HG02885 (cell line): ENCODE measurements around the gene PIGS.
A peak's percentile ranks its signal among the peaks of the same experiment; 100 is the strongest.

ENCODE experiments used
- ATAC-seq: cut with Tn5 transposase; IDR thresholded peaks from one replicate; pipeline ENCODE4 v1.9.1; 2021; ENCODE audit warnings: mild to moderate bottlenecking; ENCODE audit not compliant: unreplicated experiment, poor library complexity

PIGS gene

DNA sequence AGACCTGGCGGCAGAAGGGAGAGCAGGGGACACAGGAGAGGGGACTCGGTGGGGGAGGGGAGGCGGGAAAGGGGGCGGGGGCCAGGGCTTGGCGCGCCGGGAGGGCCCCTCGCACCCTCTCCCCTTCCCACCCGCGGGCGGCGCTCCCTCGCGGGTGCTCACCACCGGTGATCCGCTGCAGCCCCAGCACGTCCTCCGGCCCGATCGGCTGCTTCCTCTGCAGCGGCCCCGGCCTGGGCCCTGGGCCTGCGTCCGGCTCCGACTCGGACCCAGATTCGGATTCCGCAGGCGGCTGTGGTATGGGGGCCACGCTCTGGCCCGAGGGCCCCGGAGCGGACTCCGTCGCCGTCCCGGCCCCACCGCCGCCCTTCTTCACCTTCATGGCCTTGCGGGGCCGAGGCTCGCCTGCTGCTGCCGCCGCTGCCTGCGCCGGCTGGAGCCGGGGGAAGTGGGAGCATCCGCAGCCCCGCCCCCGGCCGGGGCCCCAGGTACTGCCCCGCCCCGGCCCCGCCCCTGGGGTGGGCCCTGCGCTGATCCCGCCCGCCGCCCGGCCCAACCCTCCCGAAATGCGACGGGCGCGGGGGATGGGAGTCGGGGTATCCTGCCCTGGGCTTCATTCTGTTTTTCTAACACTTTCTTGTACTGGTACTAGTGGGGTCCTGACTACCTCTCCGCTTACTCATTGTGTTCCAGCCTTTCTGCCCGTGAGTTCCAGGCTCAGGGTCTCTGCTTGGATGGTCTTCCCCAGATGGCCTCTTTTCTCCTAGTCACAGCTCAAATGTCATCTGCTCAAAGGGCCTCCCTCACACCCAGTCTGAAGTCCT lies 18.9 kb downstream of the PIGS start, which contains the start of gene UNC119:
Gene UNC119, minus strand, starts transcription at position 449 of the 824 bp plus-strand sequence. Its CDS starts 67 bp downstream, at position 382.
- peak; percentile 79 for ATAC-seq

DNA sequence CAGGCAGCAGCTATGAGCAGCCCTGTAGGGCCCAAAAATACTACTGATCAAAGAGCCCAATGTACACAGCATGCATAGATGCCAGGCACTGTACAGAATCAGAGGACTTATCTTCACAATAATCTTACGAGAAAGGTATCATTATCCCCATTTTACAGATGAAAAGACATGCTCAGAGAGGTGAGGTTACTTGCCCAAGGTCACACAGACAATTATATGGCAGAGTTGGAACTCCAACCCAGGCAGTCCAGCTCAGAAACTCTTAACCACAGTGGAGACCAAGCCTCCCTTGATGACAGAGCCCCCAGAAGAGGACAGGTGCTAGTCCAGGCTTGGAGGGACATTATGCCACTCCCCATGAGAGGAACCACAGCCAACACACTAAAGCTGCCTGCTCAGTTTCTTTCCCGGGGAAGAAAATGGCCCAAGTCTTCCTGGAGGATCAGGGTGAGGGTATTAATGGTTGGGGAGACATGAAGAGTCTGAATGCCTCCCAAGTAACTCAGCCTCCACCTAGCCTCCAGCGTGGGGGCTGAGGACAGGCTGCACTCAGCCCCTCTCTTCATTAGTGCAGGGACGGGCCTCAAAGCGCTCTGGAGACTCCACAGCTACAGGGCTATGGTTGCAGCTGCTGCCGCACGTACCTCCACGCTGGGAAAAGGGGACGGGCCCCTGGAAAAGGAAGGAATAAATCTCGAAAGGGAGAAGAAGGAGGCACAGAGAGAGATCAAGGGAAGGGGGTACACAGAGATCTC lies 19.7 kb downstream of the PIGS start:
- no peak for ATAC-seq

DNA sequence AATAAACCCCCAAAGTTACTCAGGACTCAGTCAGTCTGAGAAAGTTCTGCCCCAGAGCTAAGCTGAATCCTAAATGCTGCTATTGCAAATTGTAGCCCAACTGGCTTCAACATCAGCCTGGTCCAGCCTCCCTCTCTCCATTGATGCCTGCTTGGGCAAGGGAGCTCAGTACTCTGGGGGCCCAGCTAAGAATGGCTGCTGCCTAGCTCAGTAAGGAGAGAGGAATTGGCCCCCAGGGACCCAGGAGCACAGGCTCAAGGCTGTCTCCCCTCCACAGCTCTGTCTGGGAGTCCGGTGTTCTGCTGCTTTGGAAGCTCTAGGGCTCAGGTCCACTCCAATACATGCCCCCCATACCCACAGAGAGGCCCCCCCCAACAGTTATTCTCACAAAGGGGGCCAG lies 20.5 kb downstream of the PIGS start:
- ATAC-seq = no peak

DNA sequence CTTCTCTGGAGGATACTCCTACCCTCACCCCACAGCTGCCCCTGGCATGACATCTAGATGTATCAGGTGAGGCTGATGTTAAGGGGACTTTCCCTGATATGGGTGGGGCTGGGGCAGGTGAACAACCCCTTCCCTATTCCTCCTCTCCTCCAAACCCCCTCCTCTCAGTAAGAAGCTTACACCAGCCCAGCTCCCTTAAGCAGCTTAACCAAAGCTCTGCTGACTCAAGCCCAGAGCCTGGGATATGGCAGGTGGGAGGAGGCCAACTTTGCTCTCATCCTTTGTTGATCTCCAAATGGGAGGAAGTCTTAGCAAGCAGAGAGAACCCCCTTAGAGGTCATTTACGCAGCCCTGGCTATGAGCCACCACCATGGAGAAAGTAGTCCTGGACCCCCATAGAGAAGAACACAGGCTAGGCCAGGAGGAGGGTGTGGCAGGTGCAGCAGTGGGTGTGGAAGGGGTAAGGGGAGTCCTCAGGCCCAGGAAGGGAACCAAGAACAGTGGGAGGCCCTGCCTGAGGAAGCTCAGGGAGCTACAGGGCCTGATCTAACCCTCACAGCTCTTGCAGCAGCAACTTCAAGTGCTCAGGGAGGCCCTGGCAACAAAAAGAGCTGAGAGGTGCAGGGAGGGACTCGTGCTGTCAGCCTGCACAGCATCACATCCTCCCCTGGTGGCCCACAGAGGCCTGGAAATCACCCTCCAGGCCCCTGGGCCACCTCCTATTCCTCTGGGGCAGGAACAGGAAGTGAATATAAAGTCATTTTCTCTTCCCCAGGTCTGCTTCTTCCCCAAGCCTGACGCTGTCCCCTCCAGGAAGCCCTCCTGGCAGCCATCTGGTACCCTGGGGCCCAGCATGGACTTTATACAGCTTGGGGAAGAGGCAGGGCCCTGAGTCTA lies 21.8 kb downstream of the PIGS start:
- ATAC-seq = no peak

DNA sequence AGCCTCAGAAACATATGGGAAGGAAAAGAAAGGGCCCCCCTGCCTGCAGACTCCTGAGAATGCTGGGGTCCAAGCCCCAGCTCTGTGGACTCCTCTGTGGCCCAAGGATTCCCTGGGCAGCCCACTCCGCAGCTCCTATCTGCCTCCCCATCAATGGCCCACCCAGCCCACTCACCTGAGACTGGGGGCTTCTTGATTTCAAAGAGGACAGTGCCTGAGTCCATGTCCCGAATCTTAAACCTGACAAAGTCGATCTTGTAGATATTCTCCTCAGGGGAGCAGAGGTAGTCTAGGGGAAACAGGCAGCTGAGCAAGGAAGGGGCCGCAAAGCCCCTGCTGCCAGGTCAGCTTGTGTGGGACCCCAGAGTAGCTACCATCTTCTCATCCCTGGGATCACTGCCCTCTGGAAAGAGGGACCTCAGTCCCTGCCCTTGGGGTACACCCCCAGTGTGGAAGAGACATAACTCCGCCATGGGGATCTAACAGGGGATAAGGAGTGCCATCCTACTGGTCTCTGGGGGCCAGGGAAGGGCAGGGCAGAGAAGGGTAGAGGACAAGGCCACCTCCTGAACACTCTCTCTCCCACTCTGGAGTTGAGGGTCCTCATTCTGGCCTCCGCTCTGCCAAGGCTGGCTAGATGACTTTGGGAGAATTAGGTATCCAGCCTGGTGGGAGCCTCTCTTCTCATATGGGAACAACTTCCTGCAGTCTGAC lies 22.8 kb downstream of the PIGS start:
- ATAC-seq = no peak

DNA sequence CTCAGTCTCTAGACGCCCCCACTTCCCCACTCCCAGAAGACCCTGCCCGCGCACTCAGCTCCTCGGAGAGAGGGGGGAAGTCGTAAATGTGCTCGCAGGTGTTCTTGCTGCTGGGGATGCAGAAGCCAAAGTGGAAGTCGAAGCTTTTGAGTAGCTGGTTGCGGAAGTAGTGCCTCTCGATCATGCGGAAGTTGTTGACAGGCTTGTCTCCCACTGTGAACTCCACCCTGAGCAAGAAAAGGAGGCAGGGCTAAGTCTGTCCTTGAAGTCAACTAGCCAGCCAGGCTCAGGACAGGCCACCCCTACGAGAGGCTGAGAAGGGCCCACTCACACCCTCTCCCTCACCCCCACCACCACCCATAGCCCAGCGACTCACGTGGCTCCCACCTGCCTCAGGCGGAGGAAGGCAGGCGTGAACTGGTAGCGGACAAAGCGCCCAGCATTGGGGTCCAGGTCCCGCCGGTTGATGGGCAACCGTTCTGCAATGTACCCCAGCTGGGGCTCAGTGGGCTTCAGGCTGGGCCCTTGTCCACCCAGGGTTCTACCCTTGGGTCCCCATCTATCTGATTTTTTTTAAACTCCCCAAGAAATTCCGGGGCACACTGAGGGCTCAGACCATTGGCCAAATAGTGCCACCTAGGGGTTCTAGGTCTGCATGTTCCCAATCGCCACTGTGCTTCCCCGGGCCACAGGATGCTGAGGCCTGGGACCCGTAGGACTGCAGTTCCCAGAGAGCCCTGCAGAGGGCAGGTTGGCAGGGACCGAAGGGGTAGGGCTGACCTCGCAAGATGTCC lies 23.5 kb downstream of the PIGS start:
- ATAC-seq = peak; percentile 38

DNA sequence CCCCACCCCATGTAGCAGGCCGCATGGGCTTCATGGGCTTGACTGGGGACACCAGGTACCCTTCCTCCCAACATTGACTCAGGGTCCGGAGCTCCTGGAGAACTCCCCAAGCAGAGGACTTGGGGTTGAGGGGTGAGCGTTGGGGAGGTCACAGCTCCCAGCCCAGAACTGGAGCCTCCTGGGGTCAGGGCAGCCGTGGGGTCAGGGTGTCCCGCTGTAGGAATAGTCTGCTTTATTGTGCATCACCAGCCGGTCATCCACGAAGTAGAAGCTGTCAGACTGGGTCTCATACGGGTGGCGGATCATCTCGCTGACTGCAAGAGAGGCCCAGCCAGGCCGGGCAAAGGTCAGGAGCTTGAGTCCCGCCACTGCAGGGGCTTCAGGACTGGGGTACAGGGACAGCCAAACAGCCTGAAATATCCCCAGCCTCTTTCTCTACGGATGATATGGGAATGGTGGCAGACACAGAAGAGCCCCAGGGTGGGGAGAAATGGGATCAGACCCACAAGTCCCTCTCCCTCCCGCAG lies 24.2 kb downstream of the PIGS start:
- no peak for ATAC-seq

DNA sequence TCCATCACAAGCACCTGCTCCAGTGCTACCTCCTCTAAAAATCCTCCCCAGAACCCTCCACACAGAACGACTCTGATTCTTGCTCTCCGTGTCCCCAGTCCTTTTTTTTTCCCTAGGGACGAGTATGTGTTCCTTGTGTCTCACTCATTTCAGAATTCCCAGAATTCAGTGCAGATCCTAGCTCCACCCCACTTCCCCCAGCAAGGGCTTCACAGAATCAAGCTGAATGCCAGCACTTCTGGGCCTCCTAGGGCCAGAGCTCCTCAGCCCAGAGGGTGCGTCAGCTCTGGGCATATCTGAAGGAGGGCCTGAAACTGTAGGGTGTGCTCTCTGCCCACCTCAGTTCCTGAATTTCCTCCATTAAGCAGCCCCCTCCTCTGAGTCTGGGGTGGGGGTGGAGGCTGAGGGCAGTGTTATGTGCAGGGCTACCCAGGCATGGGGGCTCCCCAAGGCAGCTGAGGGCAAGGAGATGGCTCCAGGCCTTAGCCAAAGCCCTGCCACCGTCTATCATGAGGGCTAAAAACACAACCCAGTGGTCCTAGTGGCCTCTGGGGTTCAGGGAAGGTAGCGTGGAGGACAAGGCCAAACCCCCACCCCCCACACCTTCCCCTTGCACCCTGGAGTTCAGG lies 25.4 kb downstream of the PIGS start:
- ATAC-seq = no peak

DNA sequence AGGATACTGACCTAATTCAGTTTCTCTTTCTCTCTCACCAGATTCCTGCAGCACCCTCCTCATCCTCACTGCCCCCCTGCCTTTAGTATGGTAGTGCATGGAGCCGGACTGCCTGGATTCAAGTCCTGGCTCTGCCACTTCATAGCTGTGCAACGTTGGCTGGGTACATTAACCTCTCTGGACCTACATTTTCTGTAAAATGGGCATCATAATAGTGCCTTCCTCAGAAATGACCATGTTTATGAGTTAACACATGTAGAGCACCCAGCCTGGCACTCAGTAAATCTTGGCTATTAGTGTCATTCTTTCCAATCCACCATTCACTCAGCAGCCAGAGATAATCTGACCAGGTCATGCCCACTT lies 26.2 kb downstream of the PIGS start:
- no peak for ATAC-seq

DNA sequence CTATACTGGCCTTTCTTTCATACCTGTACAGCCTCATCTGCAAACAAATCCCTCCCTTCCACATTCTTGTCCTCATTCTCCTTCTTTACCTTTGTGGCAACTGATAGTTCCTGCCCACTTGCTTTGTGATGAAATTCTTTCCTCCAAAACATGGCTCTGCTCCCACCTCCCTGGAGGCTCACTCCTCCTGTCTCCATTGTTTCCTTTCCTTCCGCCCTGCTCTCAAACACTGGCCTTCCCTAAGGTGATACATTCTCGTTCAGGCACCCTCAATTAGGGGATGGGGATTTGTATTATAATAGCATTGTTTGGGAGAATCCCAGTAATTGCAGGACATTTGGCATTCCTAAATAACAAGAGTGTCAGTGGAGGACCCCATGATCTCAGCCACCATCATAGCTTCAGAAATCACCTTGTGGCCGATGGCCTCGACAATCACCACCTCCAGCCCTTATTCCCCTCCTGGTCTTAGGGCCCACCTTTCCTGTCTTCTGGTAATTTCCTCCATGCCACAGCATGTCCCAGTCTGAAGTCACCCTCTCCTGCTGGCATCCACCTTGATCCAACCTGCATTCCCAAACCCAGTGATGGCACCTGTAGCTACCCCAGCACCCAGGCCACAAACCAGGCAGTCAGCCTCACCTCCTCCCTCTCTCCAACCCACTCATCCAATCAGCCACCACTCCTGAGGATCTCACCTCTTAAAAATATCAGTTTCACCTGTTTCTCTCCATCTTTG lies 26.8 kb downstream of the PIGS start:
- no peak for ATAC-seq

DNA sequence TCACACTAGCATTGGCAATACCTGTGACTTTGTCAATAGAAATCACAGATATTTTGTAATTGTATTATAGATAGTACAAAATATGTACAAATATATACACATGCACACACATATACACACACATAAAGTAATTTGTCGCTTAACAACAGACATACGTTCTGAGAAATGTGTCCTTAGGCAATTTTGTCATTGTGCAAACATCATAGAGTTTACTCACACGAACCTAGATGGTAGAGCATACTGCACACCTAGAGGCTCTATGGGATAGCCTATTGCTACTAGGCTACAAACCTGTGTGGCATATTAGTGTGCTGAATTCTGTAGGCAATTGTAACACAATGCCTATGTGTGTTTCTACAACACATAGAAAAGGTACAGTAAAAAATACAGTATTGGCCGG lies 29.9 kb downstream of the PIGS start:
- no peak for ATAC-seq

DNA sequence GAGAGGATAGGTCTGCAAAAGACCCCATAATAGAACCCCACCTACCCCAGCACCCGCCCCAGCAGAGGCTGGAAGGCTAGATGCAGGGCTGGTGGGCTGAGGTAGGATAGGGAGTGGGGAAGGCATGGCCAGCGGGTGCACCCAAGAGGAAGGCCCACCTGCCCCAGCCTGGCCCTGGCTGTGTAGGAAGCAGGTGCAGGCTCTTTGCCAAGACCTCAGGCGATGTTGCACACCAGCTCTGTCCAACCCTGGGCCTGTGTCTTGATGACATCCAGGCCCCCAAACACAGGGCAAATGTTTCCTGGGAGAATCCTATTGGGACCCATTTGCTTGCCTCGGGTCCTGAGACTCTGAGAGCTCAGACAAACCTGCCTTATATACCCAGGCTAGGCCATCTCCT lies 31.1 kb downstream of the PIGS start:
- ATAC-seq = no peak

DNA sequence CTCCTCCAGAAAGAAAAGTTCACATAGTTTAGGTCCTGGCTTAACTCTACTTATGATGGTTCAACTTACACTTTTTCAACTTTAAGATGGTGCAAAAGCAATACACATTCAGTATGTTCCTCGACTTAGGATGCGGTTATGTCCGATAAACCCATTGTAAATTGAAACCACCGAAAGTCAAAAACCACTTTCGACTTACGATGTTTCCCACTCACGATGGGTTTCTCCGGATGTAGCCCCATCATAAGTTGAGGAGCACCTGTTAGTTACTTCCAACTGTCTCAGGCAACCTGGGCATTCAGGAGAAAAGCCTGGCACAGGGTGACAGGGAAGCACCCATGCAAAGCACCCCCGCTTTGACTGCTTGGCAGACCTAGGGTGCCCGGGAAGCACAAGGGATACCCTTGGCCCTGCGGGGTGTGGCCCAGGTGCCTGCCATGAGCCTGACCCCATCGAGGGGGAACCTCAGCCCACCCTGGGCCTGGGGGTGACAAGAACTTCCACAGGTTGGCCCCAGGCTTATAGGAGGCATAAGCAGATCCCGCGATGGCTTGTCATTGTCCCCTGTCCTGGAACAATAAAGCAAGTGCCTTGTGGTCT lies 32.9 kb downstream of the PIGS start:
- no peak for ATAC-seq

DNA sequence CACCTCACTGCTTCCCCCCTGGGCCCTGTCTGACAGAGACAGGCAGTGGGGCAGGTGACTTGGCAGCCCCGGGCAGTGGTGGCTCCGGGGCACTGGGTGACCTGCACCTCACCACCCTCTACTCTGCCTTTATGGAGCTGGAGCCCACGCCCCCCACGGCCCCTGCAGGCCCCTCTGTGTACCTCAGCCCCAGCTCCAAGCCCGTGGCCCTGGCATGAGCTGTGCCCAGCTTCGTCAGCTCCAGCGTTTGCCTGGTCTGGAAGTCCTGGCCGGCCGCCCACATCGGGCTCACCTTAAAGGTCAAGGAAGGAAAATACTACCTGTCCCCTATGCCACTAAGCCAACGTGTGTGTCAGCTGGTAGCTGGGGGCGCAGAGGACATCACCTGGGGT lies 34.1 kb downstream of the PIGS start:
- no peak for ATAC-seq

DNA sequence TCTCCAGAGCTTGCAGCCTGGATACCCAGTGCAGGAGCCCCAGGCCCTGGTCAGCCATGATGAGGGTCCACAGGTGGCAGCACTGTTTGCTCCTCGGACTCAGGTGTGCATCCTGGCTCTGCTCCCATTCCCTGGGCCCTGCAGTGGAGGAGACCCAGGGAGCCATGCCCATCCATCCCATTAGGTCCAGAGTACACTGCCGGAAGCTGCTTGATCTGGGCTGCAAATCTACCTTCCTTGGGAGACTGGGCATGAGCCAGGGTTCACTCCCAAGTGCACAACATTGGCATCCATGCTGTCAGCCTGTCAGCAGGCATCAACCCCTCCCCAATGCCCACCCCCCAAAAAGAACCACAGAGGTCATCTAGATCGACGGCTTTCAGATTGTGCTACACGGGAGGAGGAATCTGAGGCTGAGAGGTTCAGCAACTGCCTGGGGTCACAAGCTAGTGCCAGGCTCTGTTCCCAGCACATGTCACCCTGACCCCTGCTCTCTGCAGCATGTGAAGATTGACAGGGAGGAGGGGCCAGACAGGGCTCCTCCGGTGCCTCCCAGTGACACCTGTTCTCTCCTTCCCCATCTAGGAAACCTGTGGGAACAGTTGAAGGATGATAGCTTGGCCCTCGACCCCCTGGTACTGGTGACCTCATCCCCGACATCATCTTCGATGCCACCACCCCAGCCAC lies 34.6 kb downstream of the PIGS start:
- ATAC-seq = no peak

DNA sequence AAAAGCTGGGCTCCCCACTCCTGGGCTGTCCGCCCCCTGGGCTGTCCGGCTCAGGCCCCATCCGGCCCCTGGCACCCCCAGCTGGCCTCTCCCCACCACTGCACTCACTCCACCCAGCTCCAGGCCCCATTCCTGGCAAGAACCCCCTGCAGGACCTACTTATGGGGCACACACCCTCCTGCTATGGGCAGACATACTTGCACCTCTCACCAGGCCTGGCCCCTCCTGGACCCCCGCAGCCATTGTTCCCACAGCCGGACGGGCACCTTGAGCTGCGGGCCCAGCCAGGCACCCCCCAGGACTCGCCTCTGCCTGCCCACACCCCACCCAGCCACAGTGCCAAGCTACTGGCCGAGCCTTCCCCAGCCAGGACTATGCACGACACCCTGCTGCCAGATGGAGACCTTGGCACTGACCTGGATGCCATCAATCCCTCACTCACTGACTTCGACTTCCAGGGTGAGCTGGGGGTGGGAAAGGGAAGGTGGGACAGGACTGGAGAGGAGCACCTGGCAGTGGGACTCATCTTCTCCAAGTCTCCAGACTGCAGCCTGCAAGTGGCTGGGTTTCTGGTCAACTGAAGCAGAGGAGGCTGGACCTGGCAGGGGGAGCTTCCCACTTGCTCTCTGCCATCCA lies 36.5 kb downstream of the PIGS start:
- ATAC-seq = no peak
